LNCaP clone FGC (cell line): ENCODE measurements around the gene NCF2.

ENCODE experiments used
- DNase-seq: peaks from one replicate; pipeline ENCODE4 v3.0.0-alpha.2; 2011; ENCODE audit warnings: low read depth
- H3K4me3 ChIP-seq: 2 replicates; pipeline ENCODE4 v1.5.1; 2011; ENCODE audit warnings: mild to moderate bottlenecking, low read depth, low read length, control low read depth
- TF ChIP-seq, protein P1 (sequence below): IDR thresholded peaks from 2 replicates; pipeline ENCODE4 v1.5.1; 2012; ENCODE audit warnings: mild to moderate bottlenecking; ENCODE audit not compliant: control insufficient read depth, insufficient read depth; ENCODE audit errors: extremely low read depth

The NCF2 gene, protein sequence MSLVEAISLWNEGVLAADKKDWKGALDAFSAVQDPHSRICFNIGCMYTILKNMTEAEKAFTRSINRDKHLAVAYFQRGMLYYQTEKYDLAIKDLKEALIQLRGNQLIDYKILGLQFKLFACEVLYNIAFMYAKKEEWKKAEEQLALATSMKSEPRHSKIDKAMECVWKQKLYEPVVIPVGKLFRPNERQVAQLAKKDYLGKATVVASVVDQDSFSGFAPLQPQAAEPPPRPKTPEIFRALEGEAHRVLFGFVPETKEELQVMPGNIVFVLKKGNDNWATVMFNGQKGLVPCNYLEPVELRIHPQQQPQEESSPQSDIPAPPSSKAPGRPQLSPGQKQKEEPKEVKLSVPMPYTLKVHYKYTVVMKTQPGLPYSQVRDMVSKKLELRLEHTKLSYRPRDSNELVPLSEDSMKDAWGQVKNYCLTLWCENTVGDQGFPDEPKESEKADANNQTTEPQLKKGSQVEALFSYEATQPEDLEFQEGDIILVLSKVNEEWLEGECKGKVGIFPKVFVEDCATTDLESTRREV

DNA sequence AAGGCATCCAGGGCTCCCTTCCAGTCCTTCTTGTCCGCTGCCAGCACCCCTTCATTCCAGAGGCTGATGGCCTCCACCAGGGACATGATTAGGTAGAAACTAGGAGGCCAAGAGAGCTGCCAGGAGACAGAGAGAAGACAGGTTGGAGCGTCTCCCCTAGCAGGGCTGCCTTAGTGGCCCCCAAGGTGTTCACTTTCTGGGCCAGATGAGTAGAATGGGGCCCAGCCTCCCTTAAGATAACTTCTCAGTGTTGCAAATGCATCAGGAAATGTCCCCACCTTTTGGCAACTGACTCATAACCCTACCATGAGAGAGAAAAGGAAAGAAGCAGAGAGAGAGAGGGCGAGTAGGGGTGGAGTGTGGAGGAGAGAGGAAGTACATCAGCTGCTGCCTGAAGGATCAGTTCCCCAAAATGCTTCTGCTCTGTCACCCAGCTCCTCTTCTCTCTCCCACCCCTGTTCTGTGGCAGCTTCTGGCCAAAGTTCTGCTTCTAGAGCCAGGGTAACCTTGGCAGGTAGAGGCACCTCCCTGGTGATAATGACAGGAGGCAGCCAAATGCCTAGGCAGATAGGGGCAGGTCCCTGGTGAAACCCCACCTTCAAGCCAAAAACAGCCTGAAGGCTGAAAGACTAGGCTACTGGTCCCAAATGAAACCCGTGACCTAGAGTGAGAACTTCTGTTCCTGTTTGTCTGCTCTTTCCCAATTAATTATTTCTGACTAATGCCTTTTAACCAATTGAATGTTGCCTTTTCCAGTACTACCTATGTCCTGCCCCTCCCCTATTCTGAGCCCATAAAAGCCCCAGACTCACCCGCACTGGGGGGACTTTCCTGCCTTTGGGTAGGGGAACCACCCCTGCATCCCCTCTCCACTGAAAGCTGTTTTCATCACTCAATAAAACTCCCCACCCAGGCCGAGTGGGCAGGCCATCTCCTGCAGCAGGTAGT, at the start of gene NCF2:
Gene NCF2, minus strand, starts transcription at position 216 of the 948 bp plus-strand sequence. Its CDS starts 130 bp downstream, at position 86.
- no peak within 1 kb of the TSS for H3K4me3 ChIP-seq
- DNase-seq: no peak
- TF ChIP-seq, protein P1, sequence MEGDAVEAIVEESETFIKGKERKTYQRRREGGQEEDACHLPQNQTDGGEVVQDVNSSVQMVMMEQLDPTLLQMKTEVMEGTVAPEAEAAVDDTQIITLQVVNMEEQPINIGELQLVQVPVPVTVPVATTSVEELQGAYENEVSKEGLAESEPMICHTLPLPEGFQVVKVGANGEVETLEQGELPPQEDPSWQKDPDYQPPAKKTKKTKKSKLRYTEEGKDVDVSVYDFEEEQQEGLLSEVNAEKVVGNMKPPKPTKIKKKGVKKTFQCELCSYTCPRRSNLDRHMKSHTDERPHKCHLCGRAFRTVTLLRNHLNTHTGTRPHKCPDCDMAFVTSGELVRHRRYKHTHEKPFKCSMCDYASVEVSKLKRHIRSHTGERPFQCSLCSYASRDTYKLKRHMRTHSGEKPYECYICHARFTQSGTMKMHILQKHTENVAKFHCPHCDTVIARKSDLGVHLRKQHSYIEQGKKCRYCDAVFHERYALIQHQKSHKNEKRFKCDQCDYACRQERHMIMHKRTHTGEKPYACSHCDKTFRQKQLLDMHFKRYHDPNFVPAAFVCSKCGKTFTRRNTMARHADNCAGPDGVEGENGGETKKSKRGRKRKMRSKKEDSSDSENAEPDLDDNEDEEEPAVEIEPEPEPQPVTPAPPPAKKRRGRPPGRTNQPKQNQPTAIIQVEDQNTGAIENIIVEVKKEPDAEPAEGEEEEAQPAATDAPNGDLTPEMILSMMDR: no peak

DNA sequence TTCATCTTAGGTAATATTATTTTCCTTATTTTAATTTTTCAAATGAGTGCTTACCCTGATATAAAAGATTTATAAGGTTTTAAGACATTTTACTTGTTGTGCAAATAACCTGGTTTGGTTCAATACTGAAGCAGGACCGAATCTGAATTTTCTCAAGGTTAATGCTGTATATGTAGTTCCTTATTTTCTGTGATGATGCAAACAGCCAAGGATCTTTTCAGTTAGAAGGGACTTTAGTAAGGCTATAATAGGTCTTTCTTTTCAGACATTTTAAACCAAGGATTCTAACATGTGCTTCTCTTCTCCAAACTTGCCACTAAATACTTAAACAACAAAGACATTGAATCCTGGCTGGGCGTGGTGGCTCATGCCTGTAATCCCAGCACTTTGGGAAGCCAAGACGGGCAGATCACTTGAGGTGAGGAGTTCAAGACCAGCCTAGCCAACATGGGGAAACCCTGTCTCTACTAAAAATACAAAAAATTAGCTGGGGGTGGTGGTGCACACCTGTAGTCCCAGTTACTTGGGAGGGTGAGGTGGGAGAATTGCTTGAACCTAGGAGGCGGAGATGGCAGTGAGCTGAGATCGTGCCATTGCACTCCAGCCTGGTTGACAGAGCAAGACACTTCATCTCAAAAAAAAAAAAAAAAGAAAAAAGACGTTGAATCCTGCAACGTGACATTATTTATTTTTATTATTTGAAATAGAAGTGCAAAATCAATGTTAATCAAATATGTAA, 48.6 kb upstream of the NCF2 start:
- H3K4me3 ChIP-seq: no peak overlapping the region
- DNase-seq: no peak
- TF ChIP-seq, protein P1: no peak

DNA sequence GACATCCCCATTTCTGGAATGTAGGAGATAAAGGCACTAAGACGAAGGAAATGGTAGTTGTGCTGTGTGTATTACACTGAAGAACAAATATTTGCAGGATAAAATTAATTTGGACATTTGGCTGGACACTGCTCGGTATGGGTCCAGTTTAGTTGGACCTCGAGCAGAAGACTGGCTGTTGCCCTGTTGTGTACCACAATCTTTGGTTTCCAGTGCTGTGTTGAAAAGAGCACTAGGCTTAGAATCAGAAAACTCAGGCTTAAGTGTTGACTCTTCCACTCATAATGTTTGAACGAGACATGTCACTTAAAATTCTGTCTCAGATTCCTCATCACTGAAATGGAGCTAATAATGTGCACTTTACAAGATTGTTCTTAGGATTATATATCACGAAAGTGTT, 46.5 kb upstream of the NCF2 start:
- TF ChIP-seq, protein P1: no peak
- DNase-seq: no peak
- peak overlapping the region; percentile 92 for H3K4me3 ChIP-seq

DNA sequence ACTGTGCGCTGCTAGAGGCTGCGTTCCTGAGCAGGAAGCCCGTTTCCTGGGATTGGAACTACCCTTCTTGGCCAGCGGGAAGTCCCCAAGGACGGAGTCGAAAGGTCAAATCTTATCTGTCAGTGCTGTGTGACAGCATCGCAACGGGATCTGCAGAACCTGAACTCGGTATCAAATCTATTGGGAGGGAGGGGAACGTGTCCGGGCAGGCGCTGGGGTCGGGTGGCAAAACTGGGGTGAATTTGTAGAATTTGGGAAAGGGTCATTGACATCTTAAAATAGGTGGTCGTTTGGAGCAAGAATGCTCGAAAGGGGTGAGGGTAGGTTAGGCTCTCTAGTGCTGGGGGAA, 46.0 kb upstream of the NCF2 start:
- DNase-seq: no peak
- TF ChIP-seq, protein P1: no peak
- peak overlapping the region; percentile 92 for H3K4me3 ChIP-seq

- TF ChIP-seq, protein P1: no peak
- peak; percentile 93 for DNase-seq
- peak within 1 kb of the TSS; percentile 92 for H3K4me3 ChIP-seq
These were observed 45.5 kb upstream of the NCF2 start, which contains the start of gene ARPC5 for GRCh38 chr1:183635606-183636333. Gene ARPC5, minus strand, starts transcription at chr1:183635783. Its CDS starts 124 bp downstream, at chr1:183635659.
